ENCODE results near the gene NMT1.

- TF ChIP-seq REST (IDR thresholded peaks at IDR 0.05; ENCODE audit: insufficient read depth in 1 of 2, low read depth in 2 of 2, low read length in 2 of 2) (no peak), TAF1 (IDR thresholded peaks at IDR 0.05; ENCODE audit: borderline replicate concordance, insufficient read depth, low read length) (no peak)
Observed at GRCh38 chr17:45111850-45112249, 50.7 kb downstream of the NMT1 start.
